GM12878 (cell line): ENCODE results near the gene CCR8. TPM values are rescaled to one million over a fixed set of nuclear protein-coding genes. Genes with fewer than 3 reads are reported as not detected.

Source experiments
- ATAC-seq: fragments of 200-7000 bp; cut with Tn5 transposase; 3 replicates; pipeline ENCODE4 v1.9.1; 2020; ENCODE audit warnings: mild to moderate bottlenecking, moderate library complexity
- BruUV-seq: library from RNA; stranded (reverse); fragments of 400-500 nt; replicated peaks from 2 replicates; lab custom pipeline; 2021; lab: Mats Ljungman, UMichigan
- CTCF ChIA-PET: fragments of 300-600 bp; sonication (Branson Sonifier 250); formaldehyde crosslinking; extraction: SDS; loops from one replicate; lab custom pipeline; 2021; ENCODE audit warnings: inconsistent platforms; lab: Yijun Ruan, JAX
- POLR2A ChIA-PET: fragments of 350-600 bp; formaldehyde crosslinking; extraction: SDS; loops from one replicate; lab custom pipeline; 2021; ENCODE audit warnings: inconsistent platforms; lab: Charles Lee
- RAD21 ChIA-PET: fragments of 300-600 bp; sonication (Branson Sonifier 250); formaldehyde crosslinking; loops from one replicate; lab custom pipeline; 2023; ENCODE audit warnings: antibody characterized with exemption; ENCODE audit not compliant: unreplicated experiment; lab: Charles Lee
- SMC1A ChIA-PET: fragments of 300-600 bp; sonication (Branson Sonifier 250); formaldehyde crosslinking; loops from one replicate; lab custom pipeline; 2023; ENCODE audit not compliant: unreplicated experiment, uncharacterized antibody; lab: Charles Lee
- DNase-seq: peaks from one replicate; pipeline ENCODE4 v3.0.0-alpha.2; 2011; ENCODE audit warnings: low read depth, low spot score
- FAIRE-seq: peaks from 3 replicates; lab custom pipeline; 2011; peaks lifted over from hg19 to GRCh38; lab: Jason Lieb, UNC
- H2AFZ ChIP-seq: 2 replicates; pipeline ENCODE4 v1.6.0; 2011; ENCODE audit warnings: low read depth, low read length, control low read depth; ENCODE audit not compliant: control insufficient read depth
- H3K27ac ChIP-seq: 2 replicates; pipeline ENCODE4 v1.5.1; 2011; ENCODE audit warnings: control low read depth; ENCODE audit not compliant: control insufficient read depth, insufficient read depth
- H3K27me3 ChIP-seq, 2 experiments: replicated peaks in 1 of 2; 2 replicates each; pipeline versions ENCODE4 v1.6.0 to v1.6.1; 2011; ENCODE audit warnings: low read length in 1 of 2; ENCODE audit not compliant: control insufficient read depth in 2 of 2, insufficient read depth in 2 of 2
- H3K36me3 ChIP-seq, 2 experiments: 2 replicates each; pipeline ENCODE4 v1.5.1; 2011; ENCODE audit warnings: low read length in 1 of 2; ENCODE audit not compliant: control insufficient read depth in 2 of 2, insufficient read depth in 2 of 2
- H3K4me1 ChIP-seq: 2 replicates; pipeline ENCODE4 v1.6.1; 2011; ENCODE audit warnings: mild to moderate bottlenecking, low read length, moderate library complexity, mixed read lengths; ENCODE audit not compliant: control insufficient read depth, insufficient read depth
- H3K4me2 ChIP-seq: 2 replicates; pipeline ENCODE4 v1.6.0; 2011; ENCODE audit warnings: control low read depth; ENCODE audit not compliant: control insufficient read depth, insufficient read depth
- H3K4me3 ChIP-seq: fragments of 200-600 bp; sonication (generic); 2 replicates; pipeline ENCODE4 v1.5.1; 2016
- H3K79me2 ChIP-seq: 2 replicates; pipeline ENCODE4 v1.6.0; 2011; ENCODE audit warnings: low read length; ENCODE audit not compliant: control insufficient read depth, insufficient read depth
- H3K9ac ChIP-seq: 2 replicates; pipeline ENCODE4 v1.8.0; 2011; ENCODE audit warnings: low read length, control low read depth, mixed read lengths; ENCODE audit not compliant: control insufficient read depth, insufficient read depth
- H3K9me3 ChIP-seq: replicated peaks from 3 replicates; pipeline ENCODE4 v1.5.1; 2011; ENCODE audit warnings: mild to moderate bottlenecking, low read length; ENCODE audit not compliant: control insufficient read depth, insufficient read depth
- H4K20me1 ChIP-seq: 2 replicates; pipeline ENCODE4 v1.6.0; 2011; ENCODE audit not compliant: control insufficient read depth, insufficient read depth
- BRCA1 ChIP-seq: IDR thresholded peaks from 2 replicates; pipeline ENCODE4 v1.6.1; 2011; ENCODE audit warnings: low read depth, low read length, improper control_type of control experiment
- E2F8 ChIP-seq: fragments of 450-650 bp; IDR thresholded peaks from 2 replicates; pipeline ENCODE4 v1.6.1; 2018; ENCODE audit warnings: mild to moderate bottlenecking, low read depth, moderate library complexity; ENCODE audit not compliant: partially characterized antibody
- EED ChIP-seq: sonication (generic); IDR thresholded peaks from 2 replicates; pipeline ENCODE4 v1.6.1; 2016; ENCODE audit warnings: antibody characterized with exemption, low read depth
- NR2C2 ChIP-seq: IDR thresholded peaks from 2 replicates; pipeline ENCODE4 v1.6.1; 2011; ENCODE audit warnings: borderline replicate concordance, low read depth; ENCODE audit not compliant: control insufficient read depth, insufficient read length
- SMAD1 ChIP-seq: fragments of 450-650 bp; IDR thresholded peaks from 2 replicates; pipeline ENCODE4 v1.6.1; 2018; ENCODE audit warnings: mild to moderate bottlenecking, low read depth; ENCODE audit not compliant: partially characterized antibody
- SREBF1 ChIP-seq: IDR thresholded peaks from 2 replicates; pipeline ENCODE4 v1.6.1; 2012; ENCODE audit warnings: mild to moderate bottlenecking, low read length
- STAT1 ChIP-seq: fragments of 450-650 bp; conservative IDR thresholded peaks from 2 replicates; pipeline ENCODE4 v1.6.1; 2014; ENCODE audit warnings: antibody characterized with exemption, mild to moderate bottlenecking
- TAF1 ChIP-seq: IDR thresholded peaks from 2 replicates; pipeline ENCODE4 v1.6.1; 2011; ENCODE audit warnings: mild to moderate bottlenecking, low read depth, low read length, borderline replicate concordance
- ZNF622 ChIP-seq: fragments of 450-650 bp; IDR thresholded peaks from 2 replicates; pipeline ENCODE4 v1.6.1; 2017; ENCODE audit warnings: mild to moderate bottlenecking, inconsistent platforms
- WGBS: methylation state at CpG from one replicate; pipeline ENCODE4 v1.1.6; 2016; ENCODE audit warnings: low lambda C conversion rate; ENCODE audit not compliant: insufficient replicate concordance, insufficient coverage; ENCODE audit errors: missing lambda C conversion rate; 5-methylcytosine and 5-hydroxymethylcytosine counted together
- in situ Hi-C: fragments of 300-500 bp; cut with MboI; formaldehyde crosslinking; loops from 9 replicates; pipeline ENCODE4 v1.14.3; 2018; ENCODE audit warnings: mixed read lengths
- intact Hi-C: fragments of 100-400 bp; cut with micrococcal nuclease; formaldehyde crosslinking; loops from one replicate; pipeline ENCODE4 v1.14.2; 2022; ENCODE audit not compliant: unreplicated experiment
- polyA plus RNA-seq, 11 experiments: library from polyadenylated mRNA; depleted of rRNA in 4 of 11; unstranded in 6 of 11; stranded (reverse) in 5 of 11; fragments of >200 nt; fragmentation: Nextera tagmentation in 4 of 11; fragmentation: Illumina TruSeq in 1 of 11; extraction: Ambion mirVana in 4 of 11; extraction: Trizol in 1 of 11; gene quantifications; 1 replicate in 1 of 11; 2 replicates in 10 of 11; pipeline versions ENCODE4 v1.2.1 to v1.2.3, GENCODE V29; 2011 to 2016; ENCODE audit warnings: inconsistent platforms in 2 of 11, missing spikeins in 2 of 11, low read depth in 1 of 11
- total RNA-seq, 4 experiments: library from RNA; depleted of rRNA in 3 of 4; stranded (reverse); fragments of >200 nt in 3 of 4; fragmentation: Illumina TruSeq in 1 of 4; extraction: Trizol in 1 of 4; gene quantifications; 2 replicates each; pipeline versions ENCODE4 v1.2.1 to v1.2.3, GENCODE V29; 2013 to 2021
- TF ChIP-seq, protein P1 (sequence below): fragments of 150-350 bp; IDR thresholded peaks from 2 replicates; pipeline ENCODE4 v1.6.1; 2016; ENCODE audit warnings: low read depth, low read length

Gene CCR8
- total and polyA plus RNA-seq, 10 of the 15 experiments (the other 5 are each of a cell fraction or from before 2014, with no cell fraction given), result 5.2 to 28.8 (median 15.6) TPM

DNA sequence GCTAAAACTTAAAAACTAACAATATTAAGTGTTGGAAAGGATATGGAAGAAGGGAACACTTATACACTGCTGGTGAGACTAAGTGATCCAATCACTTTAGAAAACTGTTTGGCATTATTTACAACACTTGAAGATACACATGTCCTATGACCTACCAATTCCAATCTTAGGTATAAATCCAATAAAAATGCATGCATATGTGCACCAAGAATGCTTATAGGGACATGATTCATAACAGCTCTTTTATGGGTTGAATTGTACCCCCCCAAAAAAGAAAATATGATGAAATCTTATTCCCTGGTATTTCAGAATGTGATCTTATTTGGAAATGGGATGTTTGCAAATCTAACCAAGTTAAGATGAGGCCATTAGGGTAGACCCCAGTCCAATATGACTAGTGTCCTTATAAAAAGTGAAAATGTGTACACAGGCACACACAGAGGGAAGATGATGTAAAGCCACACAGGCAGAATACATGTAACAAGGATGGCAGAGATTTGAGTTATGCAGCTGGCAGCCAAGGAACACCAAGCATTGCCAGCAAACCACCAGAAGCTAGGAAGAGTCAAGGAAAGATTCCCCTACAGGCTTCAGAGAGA lies 15.3 kb downstream of the CCR8 start (continued):
- TF ChIP-seq, protein P1, sequence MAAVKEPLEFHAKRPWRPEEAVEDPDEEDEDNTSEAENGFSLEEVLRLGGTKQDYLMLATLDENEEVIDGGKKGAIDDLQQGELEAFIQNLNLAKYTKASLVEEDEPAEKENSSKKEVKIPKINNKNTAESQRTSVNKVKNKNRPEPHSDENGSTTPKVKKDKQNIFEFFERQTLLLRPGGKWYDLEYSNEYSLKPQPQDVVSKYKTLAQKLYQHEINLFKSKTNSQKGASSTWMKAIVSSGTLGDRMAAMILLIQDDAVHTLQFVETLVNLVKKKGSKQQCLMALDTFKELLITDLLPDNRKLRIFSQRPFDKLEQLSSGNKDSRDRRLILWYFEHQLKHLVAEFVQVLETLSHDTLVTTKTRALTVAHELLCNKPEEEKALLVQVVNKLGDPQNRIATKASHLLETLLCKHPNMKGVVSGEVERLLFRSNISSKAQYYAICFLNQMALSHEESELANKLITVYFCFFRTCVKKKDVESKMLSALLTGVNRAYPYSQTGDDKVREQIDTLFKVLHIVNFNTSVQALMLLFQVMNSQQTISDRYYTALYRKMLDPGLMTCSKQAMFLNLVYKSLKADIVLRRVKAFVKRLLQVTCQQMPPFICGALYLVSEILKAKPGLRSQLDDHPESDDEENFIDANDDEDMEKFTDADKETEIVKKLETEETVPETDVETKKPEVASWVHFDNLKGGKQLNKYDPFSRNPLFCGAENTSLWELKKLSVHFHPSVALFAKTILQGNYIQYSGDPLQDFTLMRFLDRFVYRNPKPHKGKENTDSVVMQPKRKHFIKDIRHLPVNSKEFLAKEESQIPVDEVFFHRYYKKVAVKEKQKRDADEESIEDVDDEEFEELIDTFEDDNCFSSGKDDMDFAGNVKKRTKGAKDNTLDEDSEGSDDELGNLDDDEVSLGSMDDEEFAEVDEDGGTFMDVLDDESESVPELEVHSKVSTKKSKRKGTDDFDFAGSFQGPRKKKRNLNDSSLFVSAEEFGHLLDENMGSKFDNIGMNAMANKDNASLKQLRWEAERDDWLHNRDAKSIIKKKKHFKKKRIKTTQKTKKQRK, result no peak
- TF ChIP-seq SREBF1, result no peak
- no peak for TF ChIP-seq STAT1
- no peak for TF ChIP-seq ZNF622
- no peak for TF ChIP-seq EED
- TF ChIP-seq, all 136 proteins: peak for 0

DNA sequence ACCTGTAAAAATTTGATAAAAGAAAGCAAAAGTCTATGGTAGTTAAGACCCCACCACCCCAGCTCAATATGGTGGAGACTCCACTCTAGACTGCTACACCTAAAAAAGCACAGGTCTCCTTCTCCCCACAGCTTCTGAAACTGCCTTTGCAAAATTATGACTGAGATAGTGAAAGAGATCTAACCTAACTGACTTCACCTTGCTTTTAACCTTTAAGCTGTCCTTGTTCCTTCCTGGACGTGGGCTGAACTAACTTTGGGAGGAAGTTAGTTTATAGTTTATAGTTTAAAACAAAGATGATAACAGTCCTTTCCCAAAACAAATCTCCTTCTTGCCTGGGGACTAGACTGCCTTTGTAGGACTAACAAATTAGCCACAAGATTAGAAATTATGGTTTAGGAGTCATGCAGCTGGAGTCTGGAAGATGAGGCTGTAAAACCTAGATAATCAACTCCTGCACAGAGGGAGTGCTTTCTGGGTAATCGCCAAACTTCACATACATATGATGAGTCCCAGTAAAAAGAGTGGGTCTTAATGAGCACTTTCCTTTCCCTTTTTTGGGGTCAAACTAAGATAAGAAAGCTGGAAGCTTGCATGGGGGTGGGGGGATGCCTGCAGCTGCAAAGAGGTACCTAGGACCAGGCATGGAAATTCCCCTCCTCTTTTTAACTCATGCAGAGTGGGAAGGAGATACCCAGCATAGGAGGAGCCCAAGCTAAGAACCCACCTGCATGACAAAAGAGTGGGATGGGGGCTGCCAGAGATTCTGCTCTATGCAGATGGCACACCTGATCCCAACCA lies 17.5 kb downstream of the CCR8 start:
- H3K4me1 ChIP-seq, result peaks cover 17% of the 10 kb centered on the region
- no peaks in the 10 kb centered on the region for H3K9me3 ChIP-seq
- no peak for DNase-seq
- H3K36me3 ChIP-seq, result no peaks in the 10 kb centered on the region
- ChIA-PET POLR2A (interaction anchor here (0.6 to 2.7 kb wide), 12 partner anchors 11 to 1133 kb away, joined by 3 to 11 read pairs (median 4); no protein-coding TSS in a partner anchor), RAD21 (interaction anchor here (0.6 to 3.4 kb wide), 18 partner anchors 10 to 268 kb away, joined by 3 to 26 read pairs (median 4); no protein-coding TSS in a partner anchor), SMC1A (interaction anchor here (1.2 to 5.2 kb wide), 12 partner anchors 10 to 69 kb away, joined by 3 to 39 read pairs (median 10); partner anchors contain the start of gene CCR8), CTCF (interaction anchor here (0.6 to 5.5 kb wide), 16 partner anchors 8 to 157 kb away, joined by 3 to 37 read pairs (median 4); partner anchors contain the start of gene CCR8)
- in situ Hi-C loops (no loop called here), intact Hi-C loops (no loop called here)
- peak overlapping the region; percentile 0; the same call in 1 of the 2 replicates for H3K4me3 ChIP-seq
- H3K4me2 ChIP-seq, result peak overlapping the region; percentile 75
- H3K27ac ChIP-seq, result peak overlapping the region; percentile 61
- H4K20me1 ChIP-seq, result no peaks in the 10 kb centered on the region
- no TSS peak for BruUV-seq
- 22% methylated on average over 2 of the region's 2 CpGs for whole genome bisulfite sequencing
- peak; percentile 86 for FAIRE-seq
- peak; percentile 91 for ATAC-seq
- no peaks in the 10 kb centered on the region for H3K79me2 ChIP-seq
- peak overlapping the region; percentile 71 for H2AFZ ChIP-seq
- no peak overlapping the region; the same call in 1 of the 2 replicates for H3K9ac ChIP-seq
- H3K27me3 ChIP-seq, result no peaks in the 10 kb centered on the region
- no peak for TF ChIP-seq BRCA1
- no peak for TF ChIP-seq TAF1
- no peak for TF ChIP-seq E2F8
- no peak for TF ChIP-seq SMAD1
- TF ChIP-seq NR2C2, result no peak
